CD4-positive, alpha-beta T cell (primary cell): Measurements from ENCODE around the gene TSEN2. TPM values are rescaled to one million over a fixed set of nuclear protein-coding genes. Genes with fewer than 3 reads are reported as not detected.
A peak's percentile ranks its signal among the peaks of the same experiment; 100 is the strongest.
"Not testable (repeated sequence)": the region's sequence is repeated elsewhere in the genome, so short reads cannot be mapped to it uniquely, and the experiment has no call there.

ENCODE experiments used
- ATAC-seq: fragments of 200-7000 bp; cut with Tn5 transposase; one replicate; pipeline ENCODE4 v1.10.0; 2022; ENCODE audit warnings: mild to moderate bottlenecking; ENCODE audit not compliant: poor library complexity
- CTCF ChIA-PET: fragments of 350-600 bp; sonication (Branson Sonifier 250); formaldehyde crosslinking; loops from one replicate; lab custom pipeline; 2021; ENCODE audit warnings: antibody characterized with exemption, inconsistent platforms; lab: Charles Lee
- POLR2A ChIA-PET: fragments of 350-600 bp; sonication (Branson Sonifier 250); formaldehyde crosslinking; loops from one replicate; lab custom pipeline; 2021; ENCODE audit warnings: antibody characterized with exemption, inconsistent platforms; lab: Charles Lee
- DNase-seq, 14 experiments: peaks; one replicate each; pipeline ENCODE4 v3.0.0-alpha.2; 2013 to 2020; ENCODE audit warnings: mixed read lengths in 2 of 14
- H3K27ac ChIP-seq, 2 donors: one replicate each; pipeline versions ENCODE4 v1.5.1 to v1.7.0; 2013; ENCODE audit warnings: low read length in 2 of 2, low read depth in 1 of 2, mild to moderate bottlenecking in 1 of 2
- H3K27me3 ChIP-seq, 2 experiments: 1 replicate in 1 of 2; 2 replicates in 1 of 2; pipeline versions ENCODE4 v1.6.1 to v1.7.0; 2013; ENCODE audit warnings: low read length in 2 of 2, control low read depth in 1 of 2, mild to moderate bottlenecking in 1 of 2, moderate library complexity in 1 of 2; ENCODE audit not compliant: insufficient read depth in 2 of 2, control insufficient read depth in 1 of 2
- H3K36me3 ChIP-seq: one replicate; pipeline ENCODE4 v1.6.1; 2013; ENCODE audit warnings: low read length, control low read depth; ENCODE audit not compliant: insufficient read depth
- H3K4me1 ChIP-seq: one replicate; pipeline ENCODE4 v1.6.1; 2013; ENCODE audit warnings: low read length, control low read depth; ENCODE audit not compliant: insufficient read depth
- H3K4me3 ChIP-seq: one replicate; pipeline ENCODE4 v1.5.1; 2013; ENCODE audit warnings: mild to moderate bottlenecking, low read length, moderate library complexity
- H3K9me3 ChIP-seq, 2 experiments: 1 replicate in 1 of 2; 2 replicates in 1 of 2; pipeline versions ENCODE4 v1.6.1 to v1.7.0; 2013; ENCODE audit warnings: low read length in 2 of 2, mild to moderate bottlenecking in 2 of 2, control low read depth in 1 of 2, moderate library complexity in 1 of 2; ENCODE audit not compliant: control insufficient read depth in 1 of 2, insufficient read depth in 1 of 2
- H3K27ac Mint-ChIP-seq: one replicate; pipeline ENCODE4 v1.8.0; 2020; ENCODE audit warnings: mixed read lengths
- H3K27me3 Mint-ChIP-seq: one replicate; pipeline ENCODE4 v1.8.0; 2021; ENCODE audit warnings: mixed read lengths
- H3K36me3 Mint-ChIP-seq: one replicate; pipeline ENCODE4 v1.8.0; 2021; ENCODE audit warnings: low read depth, mixed read lengths
- H3K4me1 Mint-ChIP-seq: one replicate; pipeline ENCODE4 v1.8.0; 2021; ENCODE audit warnings: low read depth, mixed read lengths
- H3K4me3 Mint-ChIP-seq: one replicate; pipeline ENCODE4 v1.8.0; 2020; ENCODE audit warnings: mild to moderate bottlenecking, mixed read lengths
- H3K9me3 Mint-ChIP-seq: one replicate; pipeline ENCODE4 v1.8.0; 2020; ENCODE audit warnings: mixed read lengths
- CTCF ChIP-seq: fragments of 200-600 bp; IDR thresholded peaks from one replicate; pipeline ENCODE4 v1.8.0; 2022; ENCODE audit warnings: antibody characterized with exemption, mild to moderate bottlenecking
- intact Hi-C, 2 experiments: fragments of 100-400 bp; cut with DNase I in 1 of 2; cut with micrococcal nuclease in 1 of 2; formaldehyde crosslinking; loops; one replicate each; pipeline versions ENCODE4 v1.15.1 to v1.9.0; 2023 to 2025; cut with DNase I, micrococcal nuclease
- total RNA-seq, 174 experiments: library from RNA in 2 of 174; stranded (reverse) in 2 of 174; gene quantifications; one replicate each; pipeline ENCODE4 v1.2.3 and lab custom pipeline; 2021 to 2026

The TSEN2 gene
- total RNA-seq, 2 experiments from 2014 or later, result 8.0 to 8.2 TPM

- no peak for TF ChIP-seq CTCF
- H3K4me1 Mint-ChIP-seq, result no peaks in the 10 kb centered on the region
- no peaks in the 10 kb centered on the region for H3K27me3 Mint-ChIP-seq
- Histone ChIP-seq H3K4me3 (no peak overlapping the region), H3K27me3 (no peaks in the 10 kb centered on the region), H3K9me3 (no peaks in the 10 kb centered on the region), H3K27ac (no peak overlapping the region), H3K4me1 (no peaks in the 10 kb centered on the region), H3K36me3 (peaks cover 2% of the 10 kb centered on the region)
- DNase-seq, result peak in 2 of 14 experiments; percentile 6 to 14
- ChIA-PET POLR2A (no interaction called here), CTCF (no interaction called here)
- intact Hi-C loops, result no loop called here
- H3K27ac Mint-ChIP-seq, result no peak overlapping the region
- H3K36me3 Mint-ChIP-seq, result peaks cover 4% of the 10 kb centered on the region
- ATAC-seq, result no peak
- no peaks in the 10 kb centered on the region for H3K9me3 Mint-ChIP-seq
- H3K4me3 Mint-ChIP-seq, result no peak overlapping the region
Measured at GRCh38 chr3:12541625-12542024, 57.3 kb downstream of the TSEN2 start.

GRCh38 chr3:12543497-12543896 is 59.2 kb downstream of the TSEN2 start:
- H3K9me3 ChIP-seq, H3K4me1 Mint-ChIP-seq, H3K4me1 ChIP-seq, H3K36me3 Mint-ChIP-seq, DNase-seq, ATAC-seq, H3K36me3 ChIP-seq, H3K27ac ChIP-seq, H3K27ac Mint-ChIP-seq, H3K4me3 ChIP-seq, H3K4me3 Mint-ChIP-seq, CTCF ChIA-PET, H3K9me3 Mint-ChIP-seq, H3K27me3 Mint-ChIP-seq, intact Hi-C loops, POLR2A ChIA-PET, H3K27me3 ChIP-seq: not testable (repeated sequence)

GRCh38 chr3:12544652-12545472 is 60.6 kb downstream of the TSEN2 start:
- Histone ChIP-seq H3K36me3 (peaks cover 2% of the 10 kb centered on the region), H3K27me3 (no peaks in the 10 kb centered on the region), H3K4me1 (no peaks in the 10 kb centered on the region), H3K27ac (no peak overlapping the region), H3K9me3 (no peaks in the 10 kb centered on the region), H3K4me3 (no peak overlapping the region)
- Mint-ChIP-seq H3K36me3 (no peaks in the 10 kb centered on the region), H3K4me1 (no peaks in the 10 kb centered on the region), H3K27ac (no peak overlapping the region), H3K9me3 (no peaks in the 10 kb centered on the region), H3K27me3 (peaks cover 2% of the 10 kb centered on the region), H3K4me3 (no peak overlapping the region)
- CTCF ChIA-PET, result no interaction called here
- ATAC-seq, result no peak
- POLR2A ChIA-PET, result no interaction called here
- intact Hi-C loops, result no loop called here
- no peak for DNase-seq
- no peak for TF ChIP-seq CTCF

DNA sequence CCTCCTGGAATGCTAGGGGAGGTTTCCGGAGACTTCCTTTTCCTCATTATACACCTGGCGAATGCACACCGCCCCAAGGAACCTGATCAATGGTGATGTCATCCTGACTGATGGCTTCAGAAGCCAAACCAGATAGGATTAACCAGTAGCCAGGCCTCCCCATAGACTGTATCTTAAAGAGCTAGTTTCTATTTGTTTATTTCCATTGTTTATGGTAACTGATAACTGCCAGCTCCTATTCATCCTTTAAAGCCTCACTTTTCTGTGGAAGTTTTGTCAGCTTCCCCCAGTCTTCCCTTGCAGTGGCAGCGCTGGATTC is 61.2 kb downstream of the TSEN2 start, which contains the start of gene MKRN2OS:
Gene MKRN2OS, minus strand, starts transcription at position 27 of the 319 bp plus-strand sequence. CDS start 35 bp downstream, outside the sequence.
- no peak within 1 kb of the TSS for H3K27ac ChIP-seq
- H3K4me3 Mint-ChIP-seq, result no peak within 1 kb of the TSS
- no peak within 1 kb of the TSS for H3K4me3 ChIP-seq
- no peaks in the 10 kb centered on the region for H3K4me1 Mint-ChIP-seq
- H3K9me3 ChIP-seq, result no peaks in the 10 kb centered on the region
- no peaks in the 10 kb centered on the region for H3K27me3 ChIP-seq
- H3K36me3 Mint-ChIP-seq, result no peaks in the 10 kb centered on the region
- H3K4me1 ChIP-seq, result no peaks in the 10 kb centered on the region
- ChIA-PET POLR2A (no interaction called here), CTCF (no interaction called here)
- ATAC-seq (no peak), DNase-seq (no peak)
- H3K27me3 Mint-ChIP-seq, result peaks cover 7% of the 10 kb centered on the region
- intact Hi-C loops, result no loop called here
- no peak within 1 kb of the TSS for H3K27ac Mint-ChIP-seq
- no peaks in the 10 kb centered on the region for H3K36me3 ChIP-seq
- no peak for TF ChIP-seq CTCF
- H3K9me3 Mint-ChIP-seq, result no peaks in the 10 kb centered on the region
